CD4-positive, CD25-positive, alpha-beta regulatory T cell (primary cell): ENCODE results near the gene ZNF778. TPM values are rescaled to one million over a fixed set of nuclear protein-coding genes. Genes with fewer than 3 reads are reported as not detected.

ENCODE experiments used
- ATAC-seq, 2 donors: fragments of 150-1000 bp; cut with Tn5 transposase; one replicate each; pipeline ENCODE4 v1.10.0; 2021; ENCODE audit warnings: low read depth in 2 of 2, moderate number of reproducible peaks in 2 of 2, moderate library complexity in 1 of 2
- DNase-seq, 3 donors: peaks; one replicate each; pipeline versions ENCODE4 v3.0.0 to v3.0.0-alpha.2; 2012 to 2022; ENCODE audit warnings: mixed read lengths in 1 of 3
- H3K27ac ChIP-seq: one replicate; pipeline ENCODE4 v1.7.0; 2013; ENCODE audit warnings: mild to moderate bottlenecking, low read length; ENCODE audit not compliant: insufficient read depth, poor library complexity, severe bottlenecking
- H3K27me3 ChIP-seq: one replicate; pipeline ENCODE4 v1.7.0; 2013; ENCODE audit warnings: low read length; ENCODE audit not compliant: control insufficient read depth, insufficient read depth
- H3K36me3 ChIP-seq: one replicate; pipeline ENCODE4 v1.7.0; 2013; ENCODE audit warnings: mild to moderate bottlenecking, low read length, moderate library complexity; ENCODE audit not compliant: control insufficient read depth, insufficient read depth
- H3K4me1 ChIP-seq: 2 replicates; pipeline ENCODE4 v1.7.0; 2013; ENCODE audit warnings: mild to moderate bottlenecking, low read length; ENCODE audit not compliant: insufficient read depth, control insufficient read depth, poor library complexity, severe bottlenecking
- H3K4me3 ChIP-seq: one replicate; pipeline ENCODE4 v1.7.0; 2013; ENCODE audit warnings: low read depth, mild to moderate bottlenecking, low read length, moderate library complexity
- H3K9me3 ChIP-seq, 2 experiments: 1 replicate in 1 of 2; 2 replicates in 1 of 2; pipeline ENCODE4 v1.7.0; 2013; ENCODE audit warnings: low read length in 2 of 2, mild to moderate bottlenecking in 1 of 2, moderate library complexity in 1 of 2; ENCODE audit not compliant: control insufficient read depth in 2 of 2
- H3K27ac Mint-ChIP-seq, 3 donors: one replicate each; pipeline ENCODE4 v1.8.0; 2020 to 2022; ENCODE audit warnings: mild to moderate bottlenecking in 3 of 3, mixed read lengths in 3 of 3, moderate library complexity in 2 of 3
- H3K27me3 Mint-ChIP-seq: one replicate; pipeline ENCODE4 v1.8.0; 2022; ENCODE audit warnings: mild to moderate bottlenecking, mixed read lengths
- H3K36me3 Mint-ChIP-seq: one replicate; pipeline ENCODE4 v1.8.0; 2020; ENCODE audit warnings: mixed read lengths
- H3K4me1 Mint-ChIP-seq, 4 donors: one replicate each; pipeline ENCODE4 v1.8.0; 2020 to 2022; ENCODE audit warnings: mixed read lengths in 4 of 4, mild to moderate bottlenecking in 1 of 4
- H3K4me3 Mint-ChIP-seq, 4 donors: one replicate each; pipeline ENCODE4 v1.8.0; 2020 to 2022; ENCODE audit warnings: mild to moderate bottlenecking in 4 of 4, mixed read lengths in 4 of 4, moderate library complexity in 3 of 4
- H3K9me3 Mint-ChIP-seq, 7 donors: one replicate each; pipeline ENCODE4 v1.8.0; 2020 to 2022; ENCODE audit warnings: mixed read lengths in 7 of 7, mild to moderate bottlenecking in 3 of 7, moderate library complexity in 2 of 7
- polyA plus RNA-seq, 4 donors: library from polyadenylated mRNA; unstranded; fragments of 300-500 nt; fragmentation: Illumina TruSeq; gene quantifications; one replicate each; pipeline ENCODE4 v1.2.3, GENCODE V29; 2021
- total RNA-seq: library from RNA; stranded (reverse); gene quantifications from one replicate; pipeline ENCODE4 v1.2.3, GENCODE V29; 2022

Gene ZNF778
- total and polyA plus RNA-seq, 5 donors from 2014 or later: 3.3 to 7.9 (median 4.5) TPM

DNA sequence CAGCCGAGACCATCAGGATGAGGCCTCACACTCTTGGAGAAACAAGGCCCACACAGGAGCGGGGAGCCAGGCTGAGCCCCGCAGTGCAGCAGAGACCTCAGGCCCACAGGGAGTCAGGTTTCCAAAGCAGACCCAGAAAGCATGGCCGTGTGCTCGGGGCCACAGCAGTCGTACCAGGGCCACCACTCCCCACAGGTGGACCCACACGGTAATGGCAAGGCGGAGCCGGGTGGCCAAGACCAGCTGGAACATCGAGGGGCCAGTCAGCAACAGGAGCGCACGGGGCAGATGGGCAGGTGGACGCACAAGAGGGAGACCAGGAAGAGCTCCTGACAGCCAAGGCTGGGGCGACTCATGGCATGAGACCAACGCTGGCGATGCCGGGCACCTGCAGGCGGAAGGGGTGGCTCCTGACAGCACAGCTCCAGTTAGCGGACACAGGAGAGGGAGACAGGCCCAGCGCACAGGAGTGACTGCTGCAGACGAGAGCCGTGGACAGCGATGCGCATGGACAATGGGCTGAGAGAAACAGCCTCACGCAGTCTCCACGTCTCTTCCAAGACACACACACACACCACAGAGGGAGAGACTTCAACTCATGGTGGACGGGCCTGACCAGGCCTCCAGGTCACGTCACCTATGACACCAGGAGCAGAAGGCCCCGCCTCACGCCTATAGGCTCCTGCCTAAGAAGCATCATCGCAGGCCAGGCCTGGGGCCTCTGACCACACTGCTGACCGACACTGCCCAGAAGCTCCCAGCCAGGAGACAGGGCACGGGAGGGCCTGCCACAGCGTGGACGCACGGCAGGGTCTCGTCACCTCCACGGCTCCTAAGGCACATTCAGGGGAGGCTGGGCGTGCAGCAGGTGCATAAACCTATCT, 58.6 kb downstream of the ZNF778 start:
- no peaks in the 10 kb centered on the region for H3K4me1 ChIP-seq
- peaks cover 0 to 4% (median under 1%) of the 10 kb centered on the region in 4 donors for H3K4me1 Mint-ChIP-seq
- no peaks in the 10 kb centered on the region for H3K27me3 ChIP-seq
- H3K9me3 ChIP-seq: no peaks in the 10 kb centered on the region
- peaks cover 0 to 3% (median 0%) of the 10 kb centered on the region in 7 donors for H3K9me3 Mint-ChIP-seq
- peak overlapping the region in 2 of 4 donors; percentile 10 to 38 for H3K4me3 Mint-ChIP-seq
- no peak overlapping the region for H3K4me3 ChIP-seq
- peaks cover 31% of the 10 kb centered on the region for H3K36me3 Mint-ChIP-seq
- DNase-seq (no peak), ATAC-seq (no peak)
- H3K27me3 Mint-ChIP-seq: no peaks in the 10 kb centered on the region
- peaks cover 67% of the 10 kb centered on the region for H3K36me3 ChIP-seq
- no peak overlapping the region for H3K27ac ChIP-seq
- no peak overlapping the region for H3K27ac Mint-ChIP-seq

DNA sequence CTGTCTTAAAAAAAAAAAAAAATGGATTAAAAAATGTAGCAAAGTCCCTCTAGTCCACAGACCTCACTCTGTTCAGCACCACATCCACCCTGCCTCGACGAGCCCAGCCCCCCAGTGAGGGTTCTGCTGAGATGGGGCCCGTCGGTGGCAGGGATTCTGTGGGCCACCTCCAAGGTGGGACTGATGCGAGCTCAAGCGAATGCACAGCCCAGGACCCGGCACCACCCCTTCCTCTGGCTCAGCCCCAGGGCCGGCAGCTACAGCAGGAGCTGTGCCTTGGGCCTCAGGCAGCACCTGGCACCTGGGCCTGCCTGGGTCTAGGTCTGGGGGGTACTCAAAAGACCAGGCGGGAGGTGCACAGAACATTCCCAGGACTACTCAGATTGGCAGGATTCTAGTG, 59.5 kb downstream of the ZNF778 start:
- H3K36me3 ChIP-seq: peaks cover 63% of the 10 kb centered on the region
- Mint-ChIP-seq H3K27me3 (no peaks in the 10 kb centered on the region), H3K36me3 (peaks cover 24% of the 10 kb centered on the region), H3K9me3 (no peaks in the 10 kb centered on the region), H3K4me1 (peaks cover 0 to 4% (median under 1%) of the 10 kb centered on the region in 4 donors), H3K4me3 (no peak overlapping the region), H3K27ac (peak overlapping the region in 1 of 3 donors; percentile 69)
- DNase-seq: no peak
- no peak for ATAC-seq
- H3K9me3 ChIP-seq: no peaks in the 10 kb centered on the region
- no peak overlapping the region for H3K4me3 ChIP-seq
- no peak overlapping the region for H3K27ac ChIP-seq
- H3K4me1 ChIP-seq: no peaks in the 10 kb centered on the region
- H3K27me3 ChIP-seq: no peaks in the 10 kb centered on the region

DNA sequence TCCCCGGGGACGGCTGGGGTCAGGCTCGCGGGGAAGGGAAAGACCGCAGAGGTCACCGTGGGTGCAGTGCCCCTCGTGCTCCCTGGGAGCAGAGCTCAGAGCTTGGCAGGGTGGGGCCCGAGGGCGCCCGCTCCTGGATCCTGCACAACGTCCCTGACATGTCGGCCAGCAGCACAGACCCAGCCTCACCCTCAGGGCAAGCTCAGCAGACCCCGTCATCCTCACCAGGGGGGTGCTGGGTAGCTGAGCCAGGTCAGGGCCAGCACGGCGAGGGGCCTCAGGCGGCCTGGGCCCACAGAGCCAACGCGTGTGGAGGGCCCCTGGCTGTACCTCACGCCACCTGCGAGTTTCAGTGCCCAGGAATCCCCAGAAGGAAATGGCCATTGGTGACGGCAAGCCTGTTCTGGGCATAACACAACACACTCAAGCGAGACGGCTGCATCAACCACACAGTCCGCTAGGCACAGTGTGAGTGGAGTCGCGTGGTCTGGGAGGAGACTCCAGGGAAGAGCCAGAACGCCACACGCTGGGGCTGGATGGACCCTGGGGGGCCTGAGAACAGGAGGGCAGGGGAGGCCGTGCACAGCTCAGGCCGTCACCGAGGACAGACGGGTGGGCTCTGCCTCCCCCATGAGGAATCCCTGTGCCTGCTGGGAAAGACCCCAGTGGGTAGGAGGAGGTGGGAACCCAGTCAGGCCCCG, 60.3 kb downstream of the ZNF778 start:
- H3K9me3 Mint-ChIP-seq: no peaks in the 10 kb centered on the region
- no peaks in the 10 kb centered on the region for H3K27me3 ChIP-seq
- peaks cover 63% of the 10 kb centered on the region for H3K36me3 ChIP-seq
- H3K27ac ChIP-seq: no peak overlapping the region
- peaks cover 0 to 4% (median under 1%) of the 10 kb centered on the region in 4 donors for H3K4me1 Mint-ChIP-seq
- no peaks in the 10 kb centered on the region for H3K27me3 Mint-ChIP-seq
- no peak for ATAC-seq
- H3K4me3 ChIP-seq: no peak overlapping the region
- H3K9me3 ChIP-seq: no peaks in the 10 kb centered on the region
- no peak for DNase-seq
- no peak overlapping the region for H3K27ac Mint-ChIP-seq
- H3K4me1 ChIP-seq: no peaks in the 10 kb centered on the region
- H3K4me3 Mint-ChIP-seq: peak overlapping the region in 1 of 4 donors; percentile 43
- peaks cover 19% of the 10 kb centered on the region for H3K36me3 Mint-ChIP-seq

DNA sequence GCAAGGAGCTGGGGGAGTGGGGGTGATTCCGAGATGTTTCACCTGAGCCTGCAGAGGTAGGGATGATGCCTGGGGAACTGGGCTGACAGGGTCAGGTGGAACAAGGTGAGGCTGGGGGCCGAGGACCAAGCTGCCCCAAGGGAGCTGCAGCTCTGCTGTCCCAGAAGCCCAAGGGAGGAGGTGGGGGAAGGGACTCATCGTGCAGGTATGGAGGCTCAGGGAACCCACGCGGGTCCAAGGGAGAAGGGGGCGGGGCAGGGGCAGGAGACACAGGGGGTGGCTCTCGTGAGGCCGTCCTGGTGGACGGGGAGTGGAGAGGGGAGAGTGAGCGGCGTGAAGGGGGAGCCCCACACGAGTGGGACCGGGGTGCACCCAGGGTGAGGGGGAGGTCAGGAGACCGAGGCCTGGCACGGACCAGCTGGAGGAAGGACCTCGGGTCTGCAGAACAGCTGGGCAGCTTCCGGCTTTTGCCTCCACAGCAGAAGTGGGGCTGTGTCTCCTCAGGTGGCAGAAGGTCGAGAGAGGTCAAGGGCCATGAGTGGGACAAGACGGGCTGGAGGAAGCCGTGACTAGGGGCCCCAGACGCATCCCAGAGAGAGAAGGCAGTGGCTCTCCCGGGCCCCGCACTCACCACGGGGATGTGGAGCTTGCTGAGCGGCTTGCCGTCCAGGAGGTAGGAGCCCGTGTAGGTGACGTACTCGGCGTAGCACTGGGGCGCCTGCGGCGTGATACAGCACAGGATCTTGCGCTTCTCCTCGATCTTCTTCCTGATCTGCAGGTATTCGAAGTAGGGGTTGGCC, 61.1 kb downstream of the ZNF778 start:
- Mint-ChIP-seq H3K4me1 (peaks cover 0 to 4% (median 0%) of the 10 kb centered on the region in 4 donors), H3K27ac (peak overlapping the region in 1 of 3 donors; percentile 9), H3K9me3 (no peaks in the 10 kb centered on the region), H3K4me3 (no peak overlapping the region), H3K27me3 (no peaks in the 10 kb centered on the region), H3K36me3 (peaks cover 11% of the 10 kb centered on the region)
- Histone ChIP-seq H3K27ac (no peak overlapping the region), H3K4me3 (no peak overlapping the region), H3K27me3 (no peaks in the 10 kb centered on the region), H3K4me1 (no peaks in the 10 kb centered on the region), H3K9me3 (no peaks in the 10 kb centered on the region), H3K36me3 (peaks cover 62% of the 10 kb centered on the region)
- ATAC-seq: no peak
- no peak for DNase-seq

DNA sequence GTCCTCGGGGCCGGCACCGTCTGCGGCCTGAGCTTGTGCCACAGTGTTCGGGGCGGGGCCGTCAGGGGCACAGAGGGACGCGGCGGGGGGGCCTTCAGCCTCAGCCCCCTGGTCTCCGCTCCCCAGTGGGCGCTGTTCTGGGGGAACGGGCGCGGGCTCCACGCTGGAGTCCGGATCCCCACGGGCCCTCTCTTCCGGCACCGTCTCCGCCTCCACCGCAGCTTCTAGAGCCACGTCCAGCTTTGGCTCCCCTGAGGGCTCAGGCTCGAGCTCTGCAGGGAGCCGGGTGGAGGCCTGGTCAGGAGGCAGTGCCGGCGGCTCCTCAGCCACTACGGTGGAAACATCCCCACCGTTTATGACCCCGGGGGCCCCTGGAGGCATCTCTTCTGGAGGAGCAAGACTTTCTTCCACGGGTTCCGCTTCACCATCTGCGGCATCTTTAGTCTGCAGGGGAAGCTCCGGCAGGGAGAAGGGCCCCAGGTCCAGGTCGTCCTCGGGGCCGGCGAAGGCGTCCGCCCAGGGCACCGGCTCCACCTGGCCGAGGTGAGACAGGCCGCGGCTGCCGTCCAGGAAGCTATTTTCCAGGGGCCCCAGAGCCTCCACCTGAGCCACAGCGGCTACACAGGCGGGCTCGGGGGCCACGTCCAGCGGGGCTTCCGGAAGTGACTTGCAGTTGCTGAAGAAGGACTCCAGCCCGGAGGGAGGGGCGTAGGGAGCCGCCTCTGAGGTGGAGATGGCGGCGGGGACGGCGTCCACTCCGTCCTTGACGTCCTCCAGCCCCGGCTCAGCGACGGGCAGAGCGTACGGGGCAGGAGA, 62.4 kb downstream of the ZNF778 start:
- peaks cover 61% of the 10 kb centered on the region for H3K36me3 ChIP-seq
- H3K4me3 Mint-ChIP-seq: no peak overlapping the region
- ATAC-seq: no peak

DNA sequence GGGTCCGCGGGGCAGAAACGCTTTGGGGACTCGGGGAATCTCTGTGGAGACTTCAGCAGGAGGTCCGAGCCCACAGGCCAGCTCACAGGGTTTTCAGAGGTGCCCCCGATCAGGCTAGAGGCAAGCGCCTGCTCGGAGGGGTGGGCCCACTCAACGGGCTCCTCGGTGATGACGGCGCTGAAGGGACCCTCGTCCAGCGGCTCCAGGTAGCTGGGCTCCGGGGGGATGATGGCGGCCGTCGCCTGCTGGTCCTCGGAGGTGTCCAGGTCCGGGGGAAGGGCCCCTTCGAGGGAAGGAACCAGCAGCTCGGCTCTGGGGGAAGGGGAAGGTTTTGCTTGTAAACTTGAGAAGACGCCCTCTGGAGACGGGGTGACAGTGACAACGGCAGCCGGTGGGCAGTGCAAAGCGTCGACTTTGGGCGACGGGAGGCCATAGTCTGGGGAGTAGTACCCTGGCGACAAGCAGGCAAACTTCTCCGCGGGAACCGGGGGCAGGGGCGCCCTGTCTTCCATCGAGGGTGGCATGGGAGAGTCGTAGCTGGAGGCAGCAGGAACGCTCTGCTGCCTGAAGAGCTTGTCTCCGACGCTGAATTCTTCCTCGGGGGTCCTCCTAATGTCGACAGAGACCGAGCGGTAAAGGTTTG, 63.2 kb downstream of the ZNF778 start:
- H3K9me3 Mint-ChIP-seq: no peaks in the 10 kb centered on the region
- H3K4me3 ChIP-seq: no peak overlapping the region
- no peaks in the 10 kb centered on the region for H3K9me3 ChIP-seq
- no peak for ATAC-seq
- peaks cover 61% of the 10 kb centered on the region for H3K36me3 ChIP-seq
- no peak overlapping the region for H3K27ac ChIP-seq
- DNase-seq: no peak
- H3K36me3 Mint-ChIP-seq: peaks cover 9% of the 10 kb centered on the region
- H3K4me3 Mint-ChIP-seq: no peak overlapping the region
- no peaks in the 10 kb centered on the region for H3K27me3 ChIP-seq
- peaks cover 0 to 2% (median 0%) of the 10 kb centered on the region in 4 donors for H3K4me1 Mint-ChIP-seq
- H3K4me1 ChIP-seq: no peaks in the 10 kb centered on the region
- no peak overlapping the region for H3K27ac Mint-ChIP-seq
- no peaks in the 10 kb centered on the region for H3K27me3 Mint-ChIP-seq

More for the DNA sequence above, 62.4 kb downstream of the ZNF778 start:
- no peak for DNase-seq
- Histone ChIP-seq H3K27me3 (no peaks in the 10 kb centered on the region), H3K4me3 (no peak overlapping the region), H3K9me3 (no peaks in the 10 kb centered on the region), H3K4me1 (no peaks in the 10 kb centered on the region), H3K27ac (no peak overlapping the region)
- no peaks in the 10 kb centered on the region for H3K9me3 Mint-ChIP-seq
- H3K4me1 Mint-ChIP-seq: peaks cover 0 to 2% (median 0%) of the 10 kb centered on the region in 4 donors
- H3K27ac Mint-ChIP-seq: no peak overlapping the region
- no peaks in the 10 kb centered on the region for H3K27me3 Mint-ChIP-seq
- H3K36me3 Mint-ChIP-seq: peaks cover 9% of the 10 kb centered on the region
